DMS53 (cell line): Measurements from ENCODE around the gene SCPEP1.
"Not testable (repeated sequence)": the region's sequence is repeated elsewhere in the genome, so short reads cannot be mapped to it uniquely, and the experiment has no call there.

Source experiments
- DNase-seq: peaks from one replicate; lab custom pipeline; 2025; lab: John Stamatoyannopoulos, UW

SCPEP1 gene

DNA sequence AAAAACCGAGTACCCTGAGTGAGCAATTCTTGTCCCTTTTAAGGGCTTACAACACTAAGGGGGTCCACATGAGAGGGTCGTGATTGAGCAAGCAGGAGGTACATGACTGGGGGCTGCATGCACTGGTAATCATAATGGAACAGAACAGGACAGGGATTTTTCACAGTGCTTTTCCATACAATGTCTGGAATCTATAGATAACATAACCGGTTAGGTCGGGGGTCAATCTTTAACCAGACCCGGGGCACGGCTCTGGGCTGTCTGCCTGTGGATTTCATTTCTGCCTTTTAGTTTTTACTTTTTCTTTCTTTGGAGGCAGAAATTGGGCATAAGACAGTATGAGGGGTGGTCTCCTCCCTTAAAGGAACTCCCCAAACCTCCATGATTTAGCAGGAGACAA is 12.2 kb upstream of the SCPEP1 start:
- not testable (repeated sequence) for DNase-seq

DNA sequence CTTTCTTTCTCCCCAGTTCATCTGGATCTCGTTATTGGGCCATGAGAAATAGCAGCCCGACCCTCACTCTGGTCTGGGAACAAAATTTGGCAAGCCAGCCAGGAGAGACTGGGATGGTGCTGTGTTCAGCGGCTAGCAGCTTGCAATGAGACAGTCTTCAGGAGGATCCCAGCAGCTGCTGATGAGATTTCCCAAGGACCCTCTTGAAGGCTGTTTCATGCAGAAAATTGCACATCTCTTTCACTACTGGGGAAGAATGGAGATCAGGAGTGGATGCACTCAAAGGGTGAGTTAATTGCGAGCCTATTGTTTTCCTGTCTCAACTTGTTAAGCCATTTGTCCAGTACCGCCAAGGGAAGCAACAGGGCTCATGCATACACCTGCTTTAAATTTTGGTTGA is 11.6 kb upstream of the SCPEP1 start:
- no peak for DNase-seq

DNA sequence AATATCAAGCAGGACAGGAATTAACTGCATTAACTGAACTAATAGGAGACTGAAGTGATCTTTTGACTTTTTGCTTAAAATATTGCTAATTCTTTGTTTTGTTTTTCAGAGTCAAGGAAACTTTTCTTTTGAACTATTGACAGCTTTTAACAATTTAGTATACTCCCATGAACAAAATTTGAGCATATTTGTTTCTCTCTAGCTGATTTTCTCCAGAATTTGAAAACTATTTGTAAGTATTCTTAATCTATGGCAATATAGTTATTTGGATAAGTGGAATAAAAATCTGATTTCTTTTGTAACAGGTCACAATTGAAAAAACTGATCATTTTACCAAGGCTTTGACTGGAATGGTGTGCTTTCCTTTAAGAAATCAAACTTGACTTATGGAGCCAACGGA is 7.0 kb upstream of the SCPEP1 start:
- no peak for DNase-seq

DNA sequence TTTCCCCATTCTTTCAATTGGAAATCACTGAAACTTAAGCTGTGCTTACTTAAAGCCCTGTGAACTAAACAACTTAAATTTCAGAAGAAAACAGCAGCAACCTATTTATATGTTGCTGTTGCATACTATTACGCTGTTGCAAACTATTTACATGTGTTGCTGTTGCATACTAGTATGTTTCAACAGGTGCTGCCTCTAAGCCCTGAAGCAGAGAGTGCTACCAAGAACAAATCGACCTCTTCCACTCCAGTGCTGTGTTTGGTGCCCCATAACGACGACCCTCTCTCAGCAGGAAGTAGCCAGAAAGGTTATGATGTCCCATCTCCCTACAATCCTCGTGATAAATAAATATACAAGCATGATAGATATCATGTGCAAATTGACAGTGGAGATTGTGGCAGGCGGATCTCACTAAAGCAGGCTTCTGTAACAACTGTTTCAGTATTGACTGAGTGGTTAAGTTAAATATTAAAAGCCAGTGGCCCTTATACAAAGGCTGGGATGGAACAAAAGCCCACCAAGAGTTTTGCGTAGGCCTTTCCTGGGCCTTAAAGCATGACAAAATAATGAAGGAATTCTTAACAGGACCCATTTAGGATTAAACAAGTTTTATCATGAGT is 5.7 kb upstream of the SCPEP1 start:
- DNase-seq: no peak

DNA sequence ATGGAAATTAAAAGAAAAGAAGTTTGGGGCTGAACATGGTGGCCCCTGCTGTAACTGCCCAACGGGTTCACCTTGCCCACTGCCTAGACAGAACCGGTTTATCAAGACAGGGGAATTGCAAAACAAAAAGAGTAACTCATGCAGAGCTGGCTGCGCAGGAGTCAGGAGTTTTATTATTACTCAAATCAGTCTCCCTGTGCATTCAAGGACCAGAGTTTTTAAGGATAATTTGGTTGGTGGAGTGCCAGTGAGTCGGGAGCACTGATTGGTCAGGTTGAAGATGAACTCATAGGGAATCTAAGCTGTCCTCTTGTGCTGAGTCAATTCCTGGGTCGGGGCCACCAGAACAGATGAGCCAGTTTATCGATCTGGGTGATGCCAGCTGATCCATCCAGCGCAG is 4.4 kb upstream of the SCPEP1 start:
- peak; percentile 6 for DNase-seq

DNA sequence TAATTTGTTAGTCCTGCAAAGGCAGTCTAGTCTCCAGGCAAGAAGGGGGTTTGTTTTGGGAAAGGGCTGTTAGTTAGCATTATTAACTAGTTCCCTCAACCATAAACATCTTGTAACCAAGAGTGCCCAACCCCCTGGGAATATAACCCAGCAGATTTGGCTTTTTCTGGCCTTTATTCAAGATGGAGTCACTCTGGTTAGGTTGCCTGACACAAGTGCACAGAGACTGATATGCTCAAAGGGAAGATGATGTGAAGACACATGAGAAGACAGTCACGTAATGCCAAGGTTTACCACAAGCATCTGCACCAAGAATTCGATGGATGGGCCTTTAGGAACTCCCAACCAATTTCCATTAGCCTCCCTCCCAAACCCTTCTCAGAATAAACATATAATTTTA is 3.9 kb upstream of the SCPEP1 start:
- DNase-seq: no peak

DNA sequence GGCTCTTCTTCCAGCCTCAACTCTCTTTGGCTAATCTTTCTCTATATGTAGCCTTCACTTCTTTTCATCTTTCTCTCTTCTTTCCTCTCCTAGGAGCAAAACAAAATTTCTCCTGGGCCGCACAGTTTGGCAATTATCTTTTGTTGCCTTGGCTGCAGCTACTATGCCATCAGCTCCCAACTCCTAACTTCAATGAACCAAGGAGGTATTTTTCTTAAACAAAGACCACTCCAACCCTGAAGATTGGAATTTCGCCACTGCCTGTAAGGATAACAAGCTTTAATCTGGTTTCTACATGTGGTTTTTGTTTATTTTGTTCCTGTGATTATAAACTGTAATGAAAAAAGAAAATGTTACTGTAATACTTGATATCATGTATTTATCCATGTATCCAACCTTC is 2.3 kb upstream of the SCPEP1 start:
- DNase-seq: no peak

DNA sequence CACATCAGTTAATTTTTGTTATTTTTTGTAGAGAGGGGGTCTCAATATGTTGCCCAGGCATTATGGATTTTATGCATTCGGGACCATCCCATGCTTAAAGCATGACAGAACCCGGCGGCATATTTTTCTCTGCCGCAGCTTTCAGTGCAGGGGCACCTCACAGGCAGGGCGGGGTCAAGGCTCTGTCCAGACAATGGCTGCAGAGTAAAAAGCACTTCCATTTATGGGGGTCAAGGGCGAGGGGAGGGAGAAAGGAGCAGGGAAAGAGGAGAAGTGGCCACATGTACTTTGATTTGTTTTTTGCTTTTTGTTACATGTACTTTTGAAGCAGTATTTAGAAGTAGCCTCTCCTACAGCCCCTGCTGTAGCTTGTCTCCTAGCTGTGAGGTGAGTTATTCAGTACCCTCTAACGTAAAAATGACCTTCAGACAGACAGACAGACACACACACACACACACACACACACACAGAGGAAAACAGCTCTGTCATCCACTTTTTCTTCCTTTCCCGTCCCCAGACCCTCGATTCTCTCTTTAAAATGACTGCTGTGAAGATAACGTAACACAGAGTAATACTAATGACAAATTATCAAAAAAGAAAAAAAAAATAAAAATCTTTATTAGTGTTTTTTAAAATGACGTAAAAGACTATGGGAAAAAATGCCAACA is 856 bp upstream of the SCPEP1 start:
- no peak for DNase-seq

DNA sequence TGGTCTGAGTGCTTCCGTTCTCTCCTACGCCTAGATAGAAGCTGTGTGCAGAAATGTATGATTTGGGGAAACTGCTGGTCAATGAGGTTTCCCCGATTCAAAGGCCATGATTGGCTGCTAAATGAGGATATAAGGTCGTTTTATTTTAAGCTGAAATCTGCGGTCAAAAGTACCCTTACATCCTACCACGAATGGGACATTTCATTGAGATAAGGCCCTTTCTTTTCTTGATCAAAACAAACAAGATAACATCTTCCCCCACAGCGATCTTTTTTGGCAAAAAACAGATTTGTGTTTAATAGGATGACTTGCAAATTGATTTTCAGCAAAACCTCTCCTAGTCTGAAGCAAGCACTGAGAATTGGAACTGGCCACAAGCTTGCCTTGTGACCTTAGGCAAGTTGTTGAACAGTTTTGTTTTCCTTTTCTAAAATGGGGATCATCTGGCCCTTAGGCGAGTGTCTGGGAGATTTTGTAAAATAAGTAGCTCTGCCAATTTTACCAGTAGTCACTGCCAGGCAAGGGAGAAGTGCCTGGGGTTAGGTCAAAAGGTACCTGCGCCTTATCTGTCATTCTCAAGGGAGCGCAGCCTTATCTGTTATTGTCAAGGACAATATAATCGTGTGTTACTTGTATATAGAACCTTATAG is 635 bp downstream of the SCPEP1 start:
- DNase-seq: peak; percentile 23

DNA sequence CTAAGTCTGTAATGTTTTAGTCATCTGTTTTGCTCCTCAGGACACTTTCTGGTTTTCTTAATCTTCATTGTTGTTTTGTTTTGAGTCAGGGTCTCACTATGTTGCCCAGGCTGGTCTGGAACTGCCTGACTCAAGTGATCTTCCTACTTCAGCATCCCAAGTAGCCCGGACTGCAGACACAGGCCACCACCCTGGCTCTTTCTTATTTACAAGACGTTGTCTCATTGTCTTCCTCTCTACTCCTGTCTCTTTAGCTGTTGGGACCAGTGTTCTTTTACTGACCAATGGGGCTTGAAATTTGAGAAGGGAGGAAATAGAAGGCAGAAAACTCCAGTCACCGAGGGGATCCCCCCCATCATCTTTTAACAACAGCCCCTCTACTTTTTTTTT is 1.2 kb downstream of the SCPEP1 start:
- no peak for DNase-seq

DNA sequence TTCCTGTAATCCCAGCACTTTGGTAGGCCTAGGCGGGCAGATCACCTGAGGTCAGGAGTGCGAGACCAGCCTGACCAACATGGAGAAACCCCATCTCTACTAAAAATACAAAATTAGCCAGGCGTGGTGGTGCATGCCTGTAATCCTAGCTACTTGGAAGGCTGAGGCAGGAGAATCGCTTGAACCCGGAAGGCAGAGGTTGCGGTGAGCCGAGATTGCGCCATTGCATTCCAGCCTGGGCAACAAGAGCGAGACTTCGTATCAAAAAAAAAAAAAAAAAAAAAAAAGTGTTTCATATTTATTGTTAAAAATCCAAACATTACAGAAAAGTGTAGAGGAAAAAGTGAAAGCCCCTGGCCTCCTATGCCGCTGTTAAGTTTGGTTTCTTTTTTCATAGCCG is 2.6 kb downstream of the SCPEP1 start:
- DNase-seq: not testable (repeated sequence)

DNA sequence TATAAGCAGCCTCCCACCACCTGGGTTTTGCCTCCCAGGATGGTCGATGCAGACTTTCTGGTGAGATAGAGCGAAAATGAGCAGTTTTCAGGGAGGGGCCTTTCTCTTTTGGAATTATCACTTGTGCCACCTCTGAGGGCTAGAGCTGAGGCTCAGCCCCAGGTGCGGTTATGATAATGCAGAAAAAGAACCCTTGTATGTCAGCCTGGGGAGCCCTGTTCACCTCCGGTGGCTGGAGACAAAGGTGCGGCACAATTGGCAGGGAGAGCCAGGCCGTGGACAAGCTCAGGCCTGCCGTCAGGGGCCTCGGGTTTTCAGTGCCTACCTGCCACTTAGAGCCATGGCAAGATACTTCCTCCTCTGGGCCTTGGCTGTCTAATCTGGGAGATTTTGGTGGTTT is 4.4 kb downstream of the SCPEP1 start:
- no peak for DNase-seq

DNA sequence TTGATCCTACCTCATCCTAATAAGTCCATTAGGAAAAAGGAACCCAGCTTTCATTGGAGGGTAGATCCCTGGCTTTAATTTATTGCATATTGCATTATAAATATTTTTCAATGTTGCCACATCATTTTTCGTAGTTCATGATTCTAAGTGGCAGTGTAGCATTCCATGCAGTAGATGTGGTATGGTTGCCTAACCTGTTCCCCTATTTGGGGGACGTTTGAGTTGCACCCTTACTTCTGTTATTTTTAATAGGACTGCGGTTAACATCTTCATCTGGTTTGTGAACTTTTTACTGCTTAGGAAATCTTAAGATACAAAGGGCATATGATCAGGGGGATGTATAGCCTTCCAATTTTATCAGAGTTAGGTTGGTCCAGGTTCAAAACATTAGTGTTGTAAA is 5.4 kb downstream of the SCPEP1 start:
- no peak for DNase-seq

DNA sequence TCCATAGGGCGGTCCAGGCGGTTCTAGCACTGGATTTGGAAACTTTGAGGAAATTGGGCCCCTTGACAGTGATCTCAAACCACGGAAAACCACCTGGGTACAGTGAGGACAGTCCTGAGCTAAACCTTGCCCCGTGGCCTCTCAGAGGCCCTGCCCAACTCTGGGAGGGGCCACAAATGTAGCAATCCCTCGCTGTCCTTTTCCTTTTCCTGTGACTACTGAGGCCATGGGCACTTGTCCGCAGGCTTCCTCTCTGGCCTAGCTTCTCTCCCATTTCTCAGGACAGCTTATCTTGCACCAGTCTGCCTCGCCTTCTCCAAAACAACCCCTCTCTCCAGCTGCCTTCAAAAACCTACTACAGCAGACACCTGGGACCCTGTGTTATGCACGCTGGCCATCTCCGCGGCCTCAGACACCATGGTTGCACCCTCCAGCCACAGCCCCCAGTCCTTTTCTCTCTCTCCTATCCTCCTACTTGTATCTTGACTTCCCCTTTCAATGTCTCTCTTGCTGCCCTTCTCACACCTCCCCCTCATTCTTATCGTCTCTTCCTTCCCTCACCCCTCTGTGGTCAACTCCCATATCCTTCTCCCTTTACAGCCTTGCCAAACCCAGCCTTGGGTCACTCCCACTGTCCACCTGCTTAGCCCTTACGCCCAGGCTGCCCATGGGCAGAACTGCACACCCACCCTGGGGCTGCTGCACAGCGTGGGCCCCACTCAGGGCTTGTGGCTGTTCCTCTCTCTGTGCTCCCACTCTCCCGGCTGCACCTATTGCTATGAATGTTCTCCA is 7.6 kb downstream of the SCPEP1 start:
- no peak for DNase-seq

DNA sequence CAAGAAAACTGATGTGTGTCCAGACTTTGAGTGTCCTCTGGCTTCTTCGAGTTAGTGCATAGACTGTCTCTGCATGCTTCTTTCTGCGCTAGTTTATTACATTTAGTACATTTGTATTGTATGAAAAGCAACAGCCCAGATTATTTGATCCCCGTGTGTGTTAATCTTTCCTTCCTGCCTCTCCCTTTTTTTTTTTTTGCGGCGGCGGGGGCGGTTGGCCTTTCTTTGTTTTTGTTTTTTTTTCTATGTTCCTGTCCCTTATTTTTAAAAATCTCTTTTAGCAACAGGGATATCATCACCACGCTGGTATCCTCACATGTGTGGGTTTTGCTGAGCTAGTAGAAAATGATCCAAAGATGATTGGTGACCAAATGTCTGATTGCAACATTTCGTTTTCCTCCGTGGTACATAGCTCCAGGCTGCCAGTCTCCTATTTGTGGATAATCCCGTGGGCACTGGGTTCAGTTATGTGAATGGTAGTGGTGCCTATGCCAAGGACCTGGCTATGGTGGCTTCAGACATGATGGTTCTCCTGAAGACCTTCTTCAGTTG is 9.4 kb downstream of the SCPEP1 start:
- DNase-seq: no peak

DNA sequence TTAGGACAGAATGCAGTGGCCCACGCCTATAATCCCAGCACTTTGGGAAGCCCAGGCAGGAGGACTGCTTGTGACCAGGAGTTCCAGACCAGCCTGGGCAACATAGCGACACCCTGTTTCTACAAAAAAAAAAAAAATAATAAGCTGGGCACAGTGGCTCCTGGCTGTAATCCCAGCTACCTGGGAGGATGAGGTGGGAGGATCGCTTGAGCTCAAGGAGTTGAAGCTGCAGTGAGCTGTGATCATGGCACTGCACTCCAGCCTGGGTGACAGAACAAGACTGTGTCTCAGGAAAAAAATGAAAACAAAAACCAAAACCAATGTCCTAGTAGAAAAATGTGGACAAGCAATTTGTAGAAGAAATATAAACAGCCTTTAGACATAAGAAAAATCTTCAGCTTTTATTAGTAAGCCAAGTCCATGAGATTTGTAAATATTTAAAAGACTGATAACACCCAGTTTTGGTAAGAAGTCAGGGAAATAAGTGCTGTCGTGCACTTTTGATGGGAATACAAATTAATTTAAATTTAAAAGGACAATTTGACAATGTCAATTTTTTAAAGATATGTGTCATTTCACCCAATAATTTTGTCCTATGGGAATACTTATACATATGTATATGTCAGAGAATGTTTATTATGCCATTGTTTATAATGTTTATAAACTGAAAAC is 11.1 kb downstream of the SCPEP1 start:
- DNase-seq: no peak

DNA sequence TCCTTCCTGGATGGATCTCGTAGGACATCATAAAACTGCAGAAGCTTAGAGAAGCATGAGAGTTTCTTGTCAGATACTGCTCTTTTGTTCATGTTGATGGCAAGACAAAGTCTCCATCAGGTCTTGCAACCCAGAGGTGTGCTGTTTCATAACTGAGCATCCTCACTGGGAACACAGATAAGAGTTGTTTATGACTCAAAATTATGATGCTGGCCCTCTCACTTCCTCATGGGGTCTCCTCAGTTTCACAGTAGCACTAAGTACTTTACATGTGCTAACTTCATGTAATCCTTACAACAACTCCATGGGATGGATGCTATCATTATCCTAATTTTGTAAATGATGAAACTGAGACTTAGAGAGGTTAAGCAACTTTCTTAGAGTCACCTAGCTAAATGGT is 14.4 kb downstream of the SCPEP1 start:
- no peak for DNase-seq

DNA sequence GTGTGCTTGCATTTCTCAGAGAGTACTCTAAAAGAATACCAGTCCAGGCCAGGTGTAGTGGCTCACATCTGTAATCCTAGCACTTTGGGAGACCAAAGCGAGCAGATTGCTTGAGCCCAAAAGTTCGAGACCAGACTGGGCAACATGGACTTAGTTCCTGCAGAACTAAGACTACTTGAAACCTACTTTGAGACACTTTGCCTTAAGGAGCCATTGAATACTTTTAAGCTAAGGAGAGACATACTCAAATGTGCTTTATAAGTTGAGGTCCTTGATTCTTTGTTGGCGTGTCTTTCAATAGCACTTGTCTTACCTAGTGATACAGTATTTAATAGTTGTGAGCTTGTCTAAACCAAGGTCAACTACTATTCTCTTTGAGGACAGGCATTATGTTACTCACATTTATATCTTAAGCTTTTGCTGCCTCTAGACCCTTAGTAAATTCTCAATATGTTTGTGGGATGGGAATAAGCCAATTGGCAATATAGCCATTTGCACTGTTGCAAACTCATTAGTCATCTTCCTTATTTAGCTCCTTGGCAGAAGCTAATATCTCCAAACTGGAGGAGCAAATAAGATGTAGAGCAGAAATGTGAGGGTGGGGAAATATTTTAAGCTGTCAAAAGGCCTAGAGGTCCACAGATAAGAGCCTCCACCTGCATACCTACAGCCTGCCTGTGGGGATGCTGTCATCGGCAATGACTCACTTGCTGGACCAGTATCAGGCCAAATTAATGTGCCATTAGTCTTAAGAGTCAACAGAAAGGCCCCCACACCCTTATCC is 16.3 kb downstream of the SCPEP1 start:
- no peak for DNase-seq

DNA sequence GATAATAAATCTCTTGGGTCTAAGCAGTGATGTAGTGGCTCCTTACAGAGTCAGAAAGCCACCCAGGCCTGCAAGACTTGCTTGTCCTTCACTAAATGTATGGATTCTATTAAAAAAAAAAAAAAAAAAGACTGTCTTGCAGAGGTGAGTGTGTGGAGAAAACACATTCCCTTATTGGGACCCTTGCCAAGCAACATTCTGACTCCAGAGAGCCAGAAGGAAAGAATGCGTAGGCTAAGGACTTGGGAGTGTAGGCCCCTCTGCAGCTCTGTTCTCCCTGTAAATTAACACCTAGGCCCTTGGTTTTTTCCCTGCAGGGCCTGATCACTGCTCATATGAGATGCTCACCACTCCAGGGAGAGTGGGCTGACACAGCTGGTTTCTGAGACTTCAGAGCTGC is 17.8 kb downstream of the SCPEP1 start:
- DNase-seq: no peak

DNA sequence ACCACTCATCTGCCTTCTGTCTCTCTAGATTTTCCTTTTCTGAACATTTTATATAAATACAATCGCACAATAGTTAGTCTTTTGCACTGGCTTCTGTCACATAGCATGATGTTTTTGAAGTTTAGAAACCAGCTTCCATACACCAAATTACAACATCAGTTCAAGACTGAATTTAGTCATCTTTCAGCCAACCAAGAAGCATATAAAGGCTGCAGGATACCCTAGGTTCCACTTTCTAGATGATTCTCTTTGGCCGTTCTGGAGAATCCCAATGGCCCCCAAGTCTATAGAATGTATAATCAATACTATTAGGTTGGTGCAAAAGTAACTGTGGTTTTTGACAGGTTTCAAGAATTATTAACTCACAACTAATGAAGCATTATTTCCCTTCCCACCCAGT is 19.4 kb downstream of the SCPEP1 start:
- no peak for DNase-seq

DNA sequence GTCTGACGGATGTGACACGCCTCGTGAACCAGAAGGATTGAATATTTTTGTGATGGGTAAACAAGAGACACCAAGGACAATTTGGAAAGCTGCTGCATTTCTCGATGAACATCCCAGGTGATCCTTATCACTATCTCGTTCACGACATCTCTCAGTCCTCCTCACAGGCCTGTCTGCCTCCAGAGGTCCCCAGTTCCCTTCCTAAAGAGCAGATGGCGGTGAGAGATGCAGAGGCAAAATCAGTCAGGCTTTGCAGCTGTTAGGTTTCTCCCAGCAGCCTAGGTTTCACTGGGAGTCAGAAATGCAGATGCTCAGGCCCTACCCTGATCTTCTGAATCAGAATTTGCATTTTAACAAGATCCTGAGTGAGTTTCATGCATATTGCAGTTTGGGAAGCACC is 23.6 kb downstream of the SCPEP1 start:
- peak; percentile 24 for DNase-seq
